Parathyroid adenoma (tissue), 2 donors: Measurements from ENCODE around the gene STUM.

Experiments used
- H2AFZ ChIP-seq: fragments of 300-600 bp; sonication (generic); one replicate; pipeline ENCODE4 v1.7.0; 2017; ENCODE audit warnings: antibody characterized with exemption, mild to moderate bottlenecking
- H3K27ac ChIP-seq: fragments of 300-600 bp; sonication (generic); one replicate; pipeline ENCODE4 v1.7.0; 2017
- H3K27me3 ChIP-seq: fragments of 300-600 bp; sonication (generic); one replicate; pipeline ENCODE4 v1.7.0; 2017; ENCODE audit warnings: low read length; ENCODE audit not compliant: control insufficient read depth, insufficient read depth
- H3K36me3 ChIP-seq: fragments of 300-600 bp; sonication (generic); one replicate; pipeline ENCODE4 v1.7.0; 2017; ENCODE audit warnings: low read length; ENCODE audit not compliant: control insufficient read depth, insufficient read depth
- H3K4me1 ChIP-seq: fragments of 300-600 bp; sonication (generic); one replicate; pipeline ENCODE4 v1.7.0; 2017; ENCODE audit warnings: control low read depth
- H3K4me2 ChIP-seq: fragments of 300-600 bp; sonication (generic); one replicate; pipeline ENCODE4 v1.7.0; 2017; ENCODE audit warnings: low read length
- H3K4me3 ChIP-seq: fragments of 300-600 bp; sonication (generic); one replicate; pipeline ENCODE4 v1.7.0; 2017; ENCODE audit warnings: low read depth, low read length
- H3K79me2 ChIP-seq: fragments of 300-600 bp; sonication (generic); one replicate; pipeline ENCODE4 v1.7.0; 2017; ENCODE audit warnings: control low read depth
- H3K9ac ChIP-seq: fragments of 300-600 bp; sonication (generic); one replicate; pipeline ENCODE4 v1.7.0; 2017; ENCODE audit warnings: mild to moderate bottlenecking
- H3K9me3 ChIP-seq: fragments of 300-600 bp; sonication (generic); one replicate; pipeline ENCODE4 v1.7.0; 2017; ENCODE audit warnings: low read length; ENCODE audit not compliant: control insufficient read depth
- TF ChIP-seq, protein P1 (sequence below): fragments of 300-600 bp; sonication (generic); IDR thresholded peaks from one replicate; pipeline ENCODE4 v1.7.0; 2017; ENCODE audit warnings: antibody characterized with exemption, mild to moderate bottlenecking
- donor health status: primary hyperparathyroidism.

The STUM gene

DNA sequence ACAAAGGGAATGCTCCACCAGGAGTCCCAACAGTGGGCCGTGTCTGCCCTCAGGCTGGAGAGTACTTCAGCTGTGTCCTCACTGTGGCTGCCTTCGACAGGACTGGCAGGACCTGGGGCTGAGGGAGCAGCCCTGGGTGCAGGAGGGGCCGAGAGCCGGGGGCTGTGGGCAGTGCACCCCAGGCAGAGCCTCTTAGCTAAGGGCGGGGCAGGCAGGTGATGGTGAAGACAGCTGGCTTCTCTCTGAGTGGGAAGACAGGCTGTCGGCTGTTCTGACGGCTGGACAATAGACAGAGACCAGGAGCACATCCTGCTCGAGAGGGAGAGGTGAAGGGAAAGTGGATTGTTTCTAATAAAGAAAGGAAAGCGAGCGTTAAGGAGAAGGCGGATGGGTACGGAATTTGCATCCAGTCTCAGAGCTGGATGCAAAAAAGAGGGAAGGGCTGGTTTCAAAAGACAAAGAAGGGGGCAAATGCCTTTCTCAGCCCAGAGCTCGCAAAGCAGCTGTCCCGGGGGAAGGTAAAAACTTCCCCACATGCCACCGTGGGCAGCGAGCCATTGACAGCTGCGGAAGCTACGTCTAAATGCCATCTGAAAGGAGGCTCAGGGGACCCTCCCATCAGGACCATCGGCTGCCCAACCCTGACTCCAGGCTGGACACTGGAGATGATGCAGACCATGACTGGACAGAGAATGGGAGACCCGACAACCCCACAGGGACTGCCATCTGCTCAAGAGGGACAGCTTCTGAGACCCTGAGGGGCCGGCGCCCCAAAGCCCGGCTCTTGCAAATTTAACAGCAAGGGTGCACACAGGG is 92.0 kb downstream of the STUM start:
- H3K27ac ChIP-seq: no peak overlapping the region
- H3K4me1 ChIP-seq: no peaks in the 10 kb centered on the region
- no peak overlapping the region for H3K9ac ChIP-seq
- H3K27me3 ChIP-seq: no peaks in the 10 kb centered on the region
- H3K79me2 ChIP-seq: no peaks in the 10 kb centered on the region
- no peaks in the 10 kb centered on the region for H3K36me3 ChIP-seq
- TF ChIP-seq, protein P1, sequence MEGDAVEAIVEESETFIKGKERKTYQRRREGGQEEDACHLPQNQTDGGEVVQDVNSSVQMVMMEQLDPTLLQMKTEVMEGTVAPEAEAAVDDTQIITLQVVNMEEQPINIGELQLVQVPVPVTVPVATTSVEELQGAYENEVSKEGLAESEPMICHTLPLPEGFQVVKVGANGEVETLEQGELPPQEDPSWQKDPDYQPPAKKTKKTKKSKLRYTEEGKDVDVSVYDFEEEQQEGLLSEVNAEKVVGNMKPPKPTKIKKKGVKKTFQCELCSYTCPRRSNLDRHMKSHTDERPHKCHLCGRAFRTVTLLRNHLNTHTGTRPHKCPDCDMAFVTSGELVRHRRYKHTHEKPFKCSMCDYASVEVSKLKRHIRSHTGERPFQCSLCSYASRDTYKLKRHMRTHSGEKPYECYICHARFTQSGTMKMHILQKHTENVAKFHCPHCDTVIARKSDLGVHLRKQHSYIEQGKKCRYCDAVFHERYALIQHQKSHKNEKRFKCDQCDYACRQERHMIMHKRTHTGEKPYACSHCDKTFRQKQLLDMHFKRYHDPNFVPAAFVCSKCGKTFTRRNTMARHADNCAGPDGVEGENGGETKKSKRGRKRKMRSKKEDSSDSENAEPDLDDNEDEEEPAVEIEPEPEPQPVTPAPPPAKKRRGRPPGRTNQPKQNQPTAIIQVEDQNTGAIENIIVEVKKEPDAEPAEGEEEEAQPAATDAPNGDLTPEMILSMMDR: no peak
- H3K9me3 ChIP-seq: no peaks in the 10 kb centered on the region
- no peak overlapping the region for H2AFZ ChIP-seq
- no peak overlapping the region for H3K4me2 ChIP-seq
- no peak overlapping the region for H3K4me3 ChIP-seq

DNA sequence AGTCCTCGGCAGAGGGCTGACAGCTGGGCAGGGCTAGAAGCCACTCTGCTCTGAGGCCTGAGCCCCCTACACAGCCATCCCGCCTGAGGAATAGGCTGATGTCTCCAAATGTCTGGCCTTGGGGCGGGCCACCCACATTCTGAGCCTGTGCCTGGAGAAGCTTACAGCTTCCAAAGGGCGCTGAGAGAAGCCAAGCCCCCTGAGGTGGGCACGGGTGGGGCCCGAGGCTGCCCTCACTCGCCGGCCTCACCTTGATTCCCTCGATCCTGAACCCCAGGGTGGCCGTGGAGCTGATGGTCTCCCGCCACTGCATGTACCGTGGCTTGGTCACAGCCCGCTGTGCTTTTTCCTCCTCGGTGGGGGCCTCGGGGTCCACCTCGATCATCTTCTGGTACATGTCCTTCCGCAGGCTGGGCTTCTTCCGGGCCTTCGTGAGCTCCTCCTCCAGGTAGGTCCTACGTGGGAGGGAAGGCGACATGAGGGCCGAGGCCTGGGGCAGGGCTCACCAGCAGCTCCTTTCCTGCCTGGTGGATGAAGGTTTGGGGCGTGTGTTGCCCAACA is 93.2 kb downstream of the STUM start:
- H3K79me2 ChIP-seq: no peaks in the 10 kb centered on the region
- H3K27ac ChIP-seq: no peak overlapping the region
- TF ChIP-seq, protein P1: no peak
- H3K4me3 ChIP-seq: no peak overlapping the region
- H2AFZ ChIP-seq: no peak overlapping the region
- H3K4me1 ChIP-seq: no peaks in the 10 kb centered on the region
- H3K9ac ChIP-seq: no peak overlapping the region
- H3K27me3 ChIP-seq: no peaks in the 10 kb centered on the region
- H3K9me3 ChIP-seq: no peaks in the 10 kb centered on the region
- H3K4me2 ChIP-seq: no peak overlapping the region
- H3K36me3 ChIP-seq: no peaks in the 10 kb centered on the region

DNA sequence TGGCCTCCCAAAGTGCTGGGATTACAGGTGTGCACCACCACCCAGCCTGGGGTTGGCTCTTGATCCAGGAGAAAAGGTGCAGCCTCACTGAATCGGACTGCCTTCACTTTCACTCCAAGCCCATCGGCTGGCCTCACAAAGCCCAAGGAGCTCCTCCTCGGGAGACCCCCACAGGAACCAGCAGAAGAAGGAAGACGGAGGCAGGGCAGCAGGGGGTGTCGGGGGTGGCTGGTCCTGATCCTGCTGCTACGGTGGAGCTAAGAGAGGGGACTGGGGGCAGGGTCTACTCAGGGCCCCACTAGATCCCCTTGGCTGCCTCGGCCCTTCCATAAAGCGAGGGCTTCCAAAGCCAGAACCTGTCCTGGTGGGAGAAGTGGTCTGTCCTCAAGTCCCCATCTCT is 93.9 kb downstream of the STUM start:
- no peak overlapping the region for H3K27ac ChIP-seq
- H3K36me3 ChIP-seq: no peaks in the 10 kb centered on the region
- H3K27me3 ChIP-seq: no peaks in the 10 kb centered on the region
- H3K4me2 ChIP-seq: no peak overlapping the region
- TF ChIP-seq, protein P1: no peak
- no peaks in the 10 kb centered on the region for H3K9me3 ChIP-seq
- no peak overlapping the region for H3K4me3 ChIP-seq
- H3K4me1 ChIP-seq: no peaks in the 10 kb centered on the region
- H3K9ac ChIP-seq: no peak overlapping the region
- H2AFZ ChIP-seq: no peak overlapping the region
- no peaks in the 10 kb centered on the region for H3K79me2 ChIP-seq

DNA sequence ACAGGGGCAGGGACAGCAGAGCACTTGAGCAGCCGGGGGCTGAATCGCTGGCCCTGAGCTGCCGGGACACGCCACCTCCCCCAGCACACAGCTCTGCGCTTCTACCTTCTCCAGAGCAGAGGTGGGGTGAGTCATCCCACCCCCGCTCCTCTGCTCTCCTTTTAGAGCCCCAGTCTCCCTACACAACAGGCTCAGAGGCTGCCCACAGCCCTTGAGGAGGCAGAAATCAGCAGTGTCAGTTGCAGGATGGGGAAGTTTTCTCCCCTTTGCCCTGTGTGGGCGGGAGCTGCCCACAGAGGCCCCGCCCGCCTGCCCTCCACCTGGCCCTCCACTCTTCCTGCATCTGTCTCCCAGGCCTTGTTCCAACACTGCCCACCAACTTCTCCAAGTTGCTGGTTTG is 94.6 kb downstream of the STUM start:
- H3K4me3 ChIP-seq: no peak overlapping the region
- H3K4me2 ChIP-seq: no peak overlapping the region
- no peaks in the 10 kb centered on the region for H3K9me3 ChIP-seq
- no peaks in the 10 kb centered on the region for H3K4me1 ChIP-seq
- no peaks in the 10 kb centered on the region for H3K36me3 ChIP-seq
- H2AFZ ChIP-seq: no peak overlapping the region
- no peak overlapping the region for H3K27ac ChIP-seq
- H3K79me2 ChIP-seq: no peaks in the 10 kb centered on the region
- H3K27me3 ChIP-seq: no peaks in the 10 kb centered on the region
- TF ChIP-seq, protein P1: no peak
- H3K9ac ChIP-seq: no peak overlapping the region
